Right atrium auricular region (tissue), 2 donors: ENCODE data around the gene RIMBP2. TPM values are rescaled to one million over a fixed set of nuclear protein-coding genes. Genes with fewer than 3 reads are reported as not detected.

Experiments
- DNase-seq: peaks from one replicate; pipeline ENCODE4 v3.0.0-alpha.2; 2019; ENCODE audit warnings: low spot score
- H3K27ac ChIP-seq, 2 donors: fragments of 200-600 bp; sonication (generic); 1 replicate in 1 of 2; 2 replicates in 1 of 2; pipeline ENCODE4 v1.5.1; 2016 to 2019
- H3K27me3 ChIP-seq, 2 donors: fragments of 200-600 bp; sonication (generic); one replicate each; pipeline versions ENCODE4 v1.5.1 to v1.6.0; 2017 to 2019
- H3K36me3 ChIP-seq: fragments of 200-600 bp; sonication (generic); one replicate; pipeline ENCODE4 v1.5.1; 2016
- H3K4me1 ChIP-seq, 2 donors: fragments of 200-600 bp; sonication (generic); one replicate each; pipeline versions ENCODE4 v1.5.1 to v1.6.0; 2017 to 2019
- H3K4me3 ChIP-seq, 2 donors: fragments of 200-600 bp; sonication (generic); 1 replicate in 1 of 2; 2 replicates in 1 of 2; pipeline ENCODE4 v1.5.1; 2017 to 2019; ENCODE audit warnings: mild to moderate bottlenecking in 1 of 2, moderate library complexity in 1 of 2
- H3K9me3 ChIP-seq, 2 donors: fragments of 200-600 bp; sonication (generic); one replicate each; pipeline ENCODE4 v1.5.1; 2019
- total RNA-seq, 2 donors: library from RNA; depleted of rRNA; stranded (reverse); fragments of >200 nt; gene quantifications; one replicate each; pipeline ENCODE4 v1.1.0, GENCODE V29; 2016
- TF ChIP-seq, protein P1 (sequence below), 2 donors: fragments of 200-600 bp; sonication (generic); IDR thresholded peaks; one replicate each; pipeline ENCODE4 v1.5.1; 2019; ENCODE audit warnings: antibody characterized with exemption in 2 of 2

RIMBP2 gene
- total RNA-seq, 2 donors from 2014 or later = 0.04 TPM; not detected in 1

DNA sequence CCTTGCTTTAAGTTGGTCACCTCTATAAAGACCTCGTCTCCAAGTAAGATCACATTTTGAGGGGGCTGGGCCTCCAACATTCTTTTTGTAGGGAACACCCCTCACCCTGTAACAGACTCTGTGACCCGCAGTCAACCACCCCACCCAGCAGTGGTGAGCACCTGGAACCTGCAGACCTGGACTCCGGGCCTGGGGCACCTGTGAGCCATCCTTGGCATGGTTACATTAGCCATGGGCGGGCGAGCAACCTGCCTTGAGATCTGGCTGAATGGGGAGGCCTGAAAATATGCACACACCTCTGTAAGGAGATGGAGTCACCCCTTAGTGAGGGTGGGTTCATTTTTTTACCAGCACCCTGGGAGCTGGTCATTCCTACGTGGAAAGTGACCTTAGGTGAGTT lies 95.3 kb downstream of the RIMBP2 start:
- no peak for DNase-seq
- H3K9me3 ChIP-seq = peaks cover 0 to 10% of the 10 kb centered on the region in 2 donors

DNA sequence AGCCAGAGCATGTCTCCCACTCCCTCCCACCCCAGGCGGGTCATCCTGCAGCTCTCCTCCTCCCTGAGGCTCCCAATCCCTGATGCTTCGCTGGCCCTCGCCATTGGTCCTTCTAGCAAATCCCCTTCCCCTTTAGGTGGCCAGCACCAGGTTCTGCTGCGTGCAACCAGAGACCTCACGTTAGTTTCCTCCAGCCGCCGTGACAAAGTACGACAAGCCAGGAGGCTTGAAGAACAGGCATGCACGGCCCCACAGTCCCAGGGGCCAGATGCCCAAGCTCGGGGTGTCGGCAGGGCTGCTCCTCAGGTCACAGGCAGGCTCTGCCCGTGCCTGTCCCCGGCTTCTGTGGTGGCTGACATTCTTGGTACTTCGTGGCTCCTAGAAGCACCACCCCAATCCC lies 95.8 kb downstream of the RIMBP2 start:
- H3K9me3 ChIP-seq = peaks cover 0 to 10% of the 10 kb centered on the region in 2 donors
- TF ChIP-seq, protein P1, sequence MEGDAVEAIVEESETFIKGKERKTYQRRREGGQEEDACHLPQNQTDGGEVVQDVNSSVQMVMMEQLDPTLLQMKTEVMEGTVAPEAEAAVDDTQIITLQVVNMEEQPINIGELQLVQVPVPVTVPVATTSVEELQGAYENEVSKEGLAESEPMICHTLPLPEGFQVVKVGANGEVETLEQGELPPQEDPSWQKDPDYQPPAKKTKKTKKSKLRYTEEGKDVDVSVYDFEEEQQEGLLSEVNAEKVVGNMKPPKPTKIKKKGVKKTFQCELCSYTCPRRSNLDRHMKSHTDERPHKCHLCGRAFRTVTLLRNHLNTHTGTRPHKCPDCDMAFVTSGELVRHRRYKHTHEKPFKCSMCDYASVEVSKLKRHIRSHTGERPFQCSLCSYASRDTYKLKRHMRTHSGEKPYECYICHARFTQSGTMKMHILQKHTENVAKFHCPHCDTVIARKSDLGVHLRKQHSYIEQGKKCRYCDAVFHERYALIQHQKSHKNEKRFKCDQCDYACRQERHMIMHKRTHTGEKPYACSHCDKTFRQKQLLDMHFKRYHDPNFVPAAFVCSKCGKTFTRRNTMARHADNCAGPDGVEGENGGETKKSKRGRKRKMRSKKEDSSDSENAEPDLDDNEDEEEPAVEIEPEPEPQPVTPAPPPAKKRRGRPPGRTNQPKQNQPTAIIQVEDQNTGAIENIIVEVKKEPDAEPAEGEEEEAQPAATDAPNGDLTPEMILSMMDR (IDR thresholded peaks at IDR 0.05) = no peak
- no peaks in the 10 kb centered on the region for H3K4me1 ChIP-seq
- no peak for DNase-seq
- no peaks in the 10 kb centered on the region for H3K36me3 ChIP-seq
- H3K27me3 ChIP-seq = no peaks in the 10 kb centered on the region
- no peak overlapping the region for H3K4me3 ChIP-seq
- no peak overlapping the region for H3K27ac ChIP-seq

More for the DNA sequence above, 95.3 kb downstream of the RIMBP2 start:
- Histone ChIP-seq H3K4me1 (no peaks in the 10 kb centered on the region), H3K4me3 (no peak overlapping the region), H3K27ac (no peak overlapping the region), H3K27me3 (no peaks in the 10 kb centered on the region), H3K36me3 (no peaks in the 10 kb centered on the region)
- TF ChIP-seq, protein P1 (IDR thresholded peaks at IDR 0.05) = no peak

DNA sequence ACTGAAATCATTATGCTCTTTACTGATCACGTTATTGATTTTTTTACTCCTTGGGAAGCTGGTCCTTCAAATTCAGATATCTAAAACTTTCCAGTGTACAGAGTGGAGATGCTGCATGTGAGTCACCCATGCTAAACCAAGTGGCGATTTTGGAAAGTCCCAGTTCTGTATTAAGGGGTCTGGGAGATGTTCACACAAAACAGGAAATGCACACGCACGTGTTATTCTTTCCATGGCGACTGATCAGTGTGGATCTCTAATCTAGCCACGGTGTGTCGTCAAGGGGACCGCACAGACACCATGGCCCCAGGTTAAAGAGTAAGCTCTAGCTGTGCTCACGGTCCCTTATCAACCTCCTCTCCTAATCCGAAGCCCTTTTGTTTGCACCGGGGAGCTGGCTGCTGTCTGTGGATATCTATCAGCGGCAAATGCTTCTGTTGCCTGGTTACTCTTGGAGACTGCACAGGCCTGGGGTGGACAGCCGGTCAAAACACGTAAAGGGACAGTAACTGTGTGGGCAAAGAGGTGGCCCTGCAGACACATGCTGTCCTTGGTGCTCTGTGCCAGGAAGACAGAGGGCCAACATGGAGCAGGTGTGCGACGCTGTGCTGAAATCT lies 96.6 kb downstream of the RIMBP2 start:
- Histone ChIP-seq H3K4me1 (no peaks in the 10 kb centered on the region), H3K36me3 (no peaks in the 10 kb centered on the region), H3K27me3 (no peaks in the 10 kb centered on the region), H3K9me3 (peaks cover 0 to 10% of the 10 kb centered on the region in 2 donors), H3K27ac (no peak overlapping the region), H3K4me3 (no peak overlapping the region)
- no peak for DNase-seq
- TF ChIP-seq, protein P1 (IDR thresholded peaks at IDR 0.05) = no peak

DNA sequence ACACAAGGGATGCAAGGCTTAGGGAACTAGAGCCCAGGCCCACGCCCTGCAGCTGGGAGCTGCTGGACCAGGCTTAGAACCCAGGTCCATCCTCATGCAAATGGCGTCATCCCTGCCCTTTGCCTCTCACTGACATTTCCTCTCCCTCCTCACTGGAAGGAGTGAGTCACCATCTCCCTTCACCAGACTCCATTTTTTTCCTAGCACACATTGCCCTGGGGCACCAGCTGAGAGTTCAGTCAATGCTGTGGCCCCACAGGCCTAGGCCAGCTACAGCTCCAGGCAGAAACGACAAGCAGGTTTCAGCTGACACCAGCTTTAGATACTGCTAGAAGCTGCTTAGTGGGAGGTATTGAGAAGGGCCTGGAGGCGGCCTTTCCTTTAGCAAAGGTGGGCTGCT lies 98.9 kb downstream of the RIMBP2 start:
- Histone ChIP-seq H3K4me3 (no peak overlapping the region), H3K27ac (no peak overlapping the region), H3K27me3 (no peaks in the 10 kb centered on the region), H3K36me3 (no peaks in the 10 kb centered on the region), H3K9me3 (no peaks in the 10 kb centered on the region), H3K4me1 (no peaks in the 10 kb centered on the region)
- TF ChIP-seq, protein P1 (IDR thresholded peaks at IDR 0.05) = no peak
- no peak for DNase-seq

DNA sequence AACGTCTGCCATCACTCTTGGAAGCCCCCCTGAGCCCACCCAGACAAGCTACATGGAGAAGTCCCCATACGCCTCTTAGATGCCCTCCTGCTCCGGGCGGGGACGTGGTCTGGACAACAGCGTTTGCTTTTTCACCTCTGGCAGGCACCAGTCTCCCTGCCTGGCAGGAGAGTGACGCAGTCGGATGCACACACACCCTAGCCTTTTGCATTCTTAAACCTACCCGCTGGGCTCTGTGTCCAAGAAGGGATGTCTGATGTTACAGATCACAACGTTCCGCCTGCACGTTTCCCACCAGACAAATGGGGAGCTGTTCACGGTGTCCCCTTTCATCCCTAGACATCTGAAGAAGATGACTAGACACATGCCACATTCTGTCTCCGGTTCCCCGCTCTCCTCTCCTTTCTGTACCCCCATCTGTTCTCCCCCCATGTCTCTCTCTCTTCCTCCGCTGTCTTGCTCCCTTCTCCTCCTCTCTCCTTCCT lies 100.2 kb downstream of the RIMBP2 start:
- no peak for DNase-seq
- no peaks in the 10 kb centered on the region for H3K36me3 ChIP-seq
- H3K27ac ChIP-seq = no peak overlapping the region
- no peaks in the 10 kb centered on the region for H3K27me3 ChIP-seq
- H3K4me3 ChIP-seq = no peak overlapping the region
- H3K4me1 ChIP-seq = no peaks in the 10 kb centered on the region
- TF ChIP-seq, protein P1 (IDR thresholded peaks at IDR 0.05) = no peak
- no peaks in the 10 kb centered on the region for H3K9me3 ChIP-seq

DNA sequence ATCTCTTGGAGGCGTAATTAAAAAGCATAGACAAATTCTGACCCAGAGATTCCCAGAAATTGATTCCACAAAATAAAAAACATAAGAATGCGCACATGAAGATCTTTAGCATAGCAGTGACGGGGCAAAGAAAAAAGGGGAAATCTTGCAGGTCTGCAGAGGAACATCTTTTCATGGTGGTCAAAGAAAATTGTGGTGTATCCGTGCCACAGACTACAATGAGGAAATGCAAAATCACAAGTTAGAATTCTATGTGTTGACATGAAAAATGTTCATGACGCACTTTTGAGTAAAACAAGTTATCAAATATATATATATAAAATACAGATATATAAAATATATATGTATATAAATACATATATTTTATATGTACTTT lies 101.6 kb downstream of the RIMBP2 start:
- DNase-seq = no peak
- TF ChIP-seq, protein P1 (IDR thresholded peaks at IDR 0.05) = no peak
- no peak overlapping the region for H3K27ac ChIP-seq
- no peaks in the 10 kb centered on the region for H3K9me3 ChIP-seq
- H3K27me3 ChIP-seq = no peaks in the 10 kb centered on the region
- H3K4me3 ChIP-seq = no peak overlapping the region
- no peaks in the 10 kb centered on the region for H3K4me1 ChIP-seq
- H3K36me3 ChIP-seq = no peaks in the 10 kb centered on the region
